Esophagus squamous epithelium (tissue), 4 donors: ENCODE results near the gene LRRC32.

Experiments
- CTCF ChIP-seq, 6 experiments: fragments of 450-650 bp in 4 of 6; fragments of 200-600 bp in 2 of 6; sonication (generic) in 2 of 6; IDR thresholded peaks; one replicate each; pipeline ENCODE4 v1.5.1; 2016 to 2019; ENCODE audit warnings: antibody characterized with exemption in 6 of 6, mild to moderate bottlenecking in 4 of 6, moderate library complexity in 4 of 6
- POLR2A ChIP-seq, 4 donors: fragments of 450-650 bp; IDR thresholded peaks; one replicate each; pipeline ENCODE4 v1.6.1; 2017; ENCODE audit warnings: antibody characterized with exemption in 4 of 4, mild to moderate bottlenecking in 4 of 4, moderate library complexity in 3 of 4

DNA sequence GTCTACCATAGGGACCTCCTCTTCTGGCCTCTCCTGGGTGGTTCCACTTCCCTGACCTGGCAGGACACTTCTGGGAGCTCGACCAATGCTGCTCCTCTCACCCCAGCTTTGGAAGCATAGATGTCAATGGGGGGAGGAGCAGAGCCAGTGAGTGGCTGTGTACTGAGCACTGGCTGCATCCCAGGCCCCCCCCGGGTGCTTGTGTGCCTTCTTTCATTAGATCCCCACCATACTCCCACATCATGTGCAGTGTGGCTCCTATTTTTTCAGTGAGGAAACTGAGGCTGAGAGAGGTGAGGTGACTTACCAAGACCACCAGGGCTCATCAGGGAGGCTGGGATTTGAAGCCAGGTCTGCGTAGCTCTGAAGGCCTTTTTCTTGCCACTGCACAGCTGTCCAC lies 44.3 kb downstream of the LRRC32 start:
- TF ChIP-seq CTCF (IDR thresholded peaks at IDR 0.05) (no peak), POLR2A (IDR thresholded peaks at IDR 0.05) (no peak)
